Activated CD4-positive, CD25-positive, alpha-beta regulatory T cell treated with anti-CD3 and anti-CD28 coated beads, Interleukin-2, amount 50 U/mL, for 24 hours (primary cell): ENCODE results near the gene FBXL14.
"Not testable (repeated sequence)": the region's sequence is repeated elsewhere in the genome, so short reads cannot be mapped to it uniquely, and the experiment has no call there.

ENCODE experiments used
- ATAC-seq, 2 donors: fragments of 150-1000 bp; cut with Tn5 transposase; one replicate each; pipeline ENCODE4 v1.10.0; 2021; ENCODE audit warnings: mild to moderate bottlenecking in 1 of 2, moderate library complexity in 1 of 2

The FBXL14 gene

DNA sequence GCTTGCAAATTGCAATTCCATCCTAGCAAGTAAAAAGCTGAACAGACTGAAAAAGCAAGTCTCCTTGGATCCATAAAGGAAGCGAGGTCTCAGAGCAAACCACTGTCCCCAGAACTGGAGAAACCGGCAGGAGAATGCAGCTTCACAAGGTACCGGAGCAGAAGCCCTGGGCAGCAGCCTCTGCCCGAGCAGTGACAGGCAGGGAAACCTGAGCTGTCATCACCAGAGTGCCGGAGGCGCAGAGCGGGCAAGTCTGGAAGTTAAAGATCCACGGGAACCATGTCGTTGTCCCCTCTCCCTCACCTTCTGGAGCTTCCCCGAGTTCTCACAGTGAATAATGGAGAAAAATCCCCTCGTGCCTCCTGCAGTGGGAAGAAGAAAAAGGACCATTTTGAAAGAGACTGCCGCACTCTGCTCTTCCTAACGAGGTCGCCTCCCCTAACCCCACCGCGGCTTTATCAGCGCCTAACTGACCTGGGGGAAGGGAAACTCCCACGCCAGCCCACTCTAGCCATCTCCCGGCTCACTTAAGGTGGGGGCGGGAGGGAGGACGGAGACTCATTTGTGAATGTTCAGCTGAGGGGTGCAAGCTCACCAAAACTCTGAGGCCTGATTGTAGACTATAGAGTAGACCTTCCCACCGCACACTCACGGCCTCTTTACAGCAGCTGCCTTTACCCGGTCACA is 27.8 kb downstream of the FBXL14 start:
- ATAC-seq: no peak

DNA sequence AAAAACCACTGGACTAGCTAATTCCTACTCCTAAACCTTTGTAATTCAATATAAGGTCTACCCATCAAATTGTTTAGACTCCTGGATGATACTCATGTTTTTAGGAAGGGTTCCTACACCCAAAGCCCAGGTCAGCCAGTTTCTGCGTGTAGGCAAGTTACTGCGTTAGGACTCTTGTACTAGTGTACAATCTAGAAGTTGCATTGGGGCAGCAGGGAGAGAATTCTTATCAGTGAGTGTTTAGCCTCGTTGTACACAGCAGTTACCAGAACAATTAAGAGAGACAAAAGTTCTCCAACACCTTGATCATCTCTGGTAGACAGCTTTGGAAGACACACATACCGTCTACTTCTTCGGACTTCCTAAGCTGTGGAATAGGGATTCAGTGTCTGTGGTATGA is 29.2 kb downstream of the FBXL14 start:
- ATAC-seq: no peak

DNA sequence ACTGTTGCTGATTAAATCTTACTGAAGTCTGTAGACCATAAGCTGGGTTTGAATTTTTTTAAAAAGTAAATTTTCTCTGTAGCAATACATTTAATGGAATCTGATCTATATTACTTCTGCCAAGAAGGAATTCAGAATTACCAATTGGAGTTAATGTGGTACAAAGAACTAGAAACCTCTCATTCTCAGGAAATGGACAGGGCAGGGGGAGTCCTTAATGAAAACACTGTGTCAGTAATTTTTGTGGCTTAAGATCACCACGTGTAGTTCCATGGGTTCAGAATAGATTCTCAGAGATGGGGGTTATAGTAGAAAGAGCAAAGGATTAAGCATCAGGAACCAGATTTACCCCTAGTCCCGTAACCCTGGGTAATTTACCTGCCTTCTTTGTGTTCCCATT is 30.3 kb downstream of the FBXL14 start:
- no peak for ATAC-seq

DNA sequence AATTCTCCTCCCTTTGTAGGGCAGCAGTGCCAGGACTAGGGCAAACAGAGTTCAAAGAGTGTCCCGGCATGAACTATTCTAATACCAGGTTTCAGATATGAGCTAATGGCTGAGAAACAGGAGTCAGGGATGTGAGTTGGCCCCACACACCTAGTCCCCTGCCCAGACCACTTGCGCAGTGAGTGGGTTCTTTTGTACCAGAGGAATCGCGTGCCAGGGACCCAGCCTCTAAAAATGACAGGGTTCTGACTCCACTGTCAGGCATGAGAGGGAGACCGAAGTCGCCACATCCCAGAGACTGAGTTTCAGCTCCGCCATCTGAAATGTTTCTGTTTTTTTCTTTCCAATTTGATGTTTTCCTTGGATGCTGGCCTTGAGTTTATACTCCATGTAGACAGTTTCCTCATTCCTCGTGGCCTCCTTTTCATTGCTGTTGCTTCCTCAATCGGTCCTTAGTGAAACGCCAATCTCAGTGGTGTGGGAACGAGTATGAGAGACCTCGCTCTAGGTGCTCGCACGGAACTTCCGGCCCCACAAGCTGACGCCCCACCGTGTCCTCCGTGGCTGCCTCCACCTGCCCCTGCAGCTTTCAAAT is 31.5 kb downstream of the FBXL14 start:
- ATAC-seq: no peak

DNA sequence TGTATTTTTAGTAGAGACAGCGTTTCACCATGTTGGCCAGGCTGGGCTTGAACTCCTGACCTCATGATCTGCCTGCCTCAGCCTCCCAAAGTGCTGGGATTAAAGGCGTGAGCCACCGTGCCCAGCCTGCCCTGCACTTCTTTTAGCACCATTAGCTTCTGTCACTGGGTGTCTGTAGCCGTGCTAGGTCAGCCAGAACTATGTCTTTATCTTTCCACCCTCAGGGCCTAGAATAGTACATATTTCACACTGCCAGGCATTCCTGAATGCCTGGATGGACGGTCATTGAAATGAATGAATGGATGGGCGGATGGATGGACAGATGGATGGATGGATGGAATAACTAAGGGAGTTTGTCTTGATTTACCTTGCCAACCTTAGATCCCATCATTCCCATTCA is 33.7 kb downstream of the FBXL14 start:
- ATAC-seq: no peak

DNA sequence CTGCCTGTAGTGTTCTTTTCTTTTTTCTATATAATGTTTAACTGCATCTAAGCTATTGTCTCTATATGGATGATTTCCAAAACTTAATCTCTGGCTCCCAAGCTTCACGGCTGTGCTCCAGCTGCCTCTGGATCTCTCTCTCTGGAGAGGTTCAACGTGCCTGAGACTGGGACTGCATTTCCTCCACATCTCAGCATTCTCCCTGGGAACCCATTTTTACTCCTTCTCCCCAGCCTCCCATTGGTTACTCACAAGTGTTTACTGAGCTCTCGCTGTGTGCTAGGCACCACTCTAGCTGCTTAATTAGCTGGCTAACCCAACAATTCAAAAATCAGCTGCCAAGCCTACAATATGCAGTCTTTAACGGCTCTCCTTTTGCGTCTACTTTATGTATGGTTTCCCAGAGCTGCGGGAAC is 34.7 kb downstream of the FBXL14 start:
- ATAC-seq: no peak

DNA sequence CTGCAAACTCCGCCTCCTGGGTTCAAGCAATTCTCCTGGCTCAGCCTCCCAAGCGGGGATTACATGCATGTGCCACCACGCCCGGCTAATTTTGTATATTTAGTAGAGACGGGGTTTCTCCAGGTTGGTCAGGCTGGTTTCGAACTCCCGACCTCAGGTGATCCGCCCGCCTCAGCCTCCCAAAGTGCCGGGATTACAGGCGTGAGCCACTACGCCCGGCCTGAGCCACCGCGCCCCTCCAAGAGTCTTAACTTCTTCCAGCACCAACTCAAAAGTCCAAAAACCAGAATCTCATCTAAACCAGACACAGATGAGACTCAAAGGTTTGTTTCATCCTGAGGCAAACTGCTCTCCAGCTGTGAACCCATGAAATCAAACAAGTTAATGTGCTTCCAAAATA is 36.3 kb downstream of the FBXL14 start:
- not testable (repeated sequence) for ATAC-seq

DNA sequence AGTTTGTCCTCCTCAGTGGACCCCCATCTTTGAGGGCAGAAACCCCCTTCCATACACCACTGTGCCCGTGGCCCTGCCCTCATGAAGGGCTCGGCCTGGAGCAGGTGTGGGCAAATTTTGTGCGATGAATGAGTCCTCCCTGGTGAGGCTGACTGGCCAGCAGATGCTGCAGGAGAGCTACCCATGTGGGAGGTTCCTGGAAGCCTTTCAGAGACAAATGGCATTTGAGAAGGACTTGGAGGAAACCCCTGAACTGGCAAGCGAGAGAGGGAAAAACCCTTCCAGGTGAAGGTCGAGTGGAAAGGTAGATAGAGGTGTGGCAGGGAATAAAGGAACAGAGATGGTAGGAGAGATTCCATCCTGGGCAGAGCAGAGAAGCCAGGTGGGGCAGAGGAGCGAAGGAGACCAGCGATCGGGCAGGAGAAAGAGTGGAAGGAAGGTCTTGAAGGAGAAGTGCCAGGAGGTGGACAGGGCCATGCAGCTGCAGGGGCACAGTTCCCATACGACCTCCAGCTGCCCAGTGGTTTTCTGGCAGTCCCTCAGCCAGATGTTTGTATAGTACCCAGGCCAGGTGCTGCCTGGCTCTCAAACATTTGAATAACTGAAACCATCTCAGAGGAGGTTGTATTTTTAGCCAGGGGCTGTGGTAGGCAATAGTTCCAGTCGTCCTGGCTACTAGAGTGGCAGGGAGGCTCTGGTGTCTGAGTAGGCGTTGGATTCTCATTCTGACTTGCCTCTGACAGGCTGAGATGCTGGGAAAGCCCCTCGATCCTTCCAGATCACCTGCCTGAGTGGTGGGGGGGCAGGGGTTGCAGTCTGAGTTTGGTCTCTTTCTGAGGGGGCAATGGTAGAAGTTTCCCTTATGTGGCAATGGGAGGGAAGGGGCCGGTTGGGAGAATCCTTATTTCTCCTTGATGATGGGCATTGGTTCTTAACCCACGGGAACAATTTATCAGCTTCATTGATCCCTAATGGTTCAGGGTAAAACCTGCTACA is 40.1 kb downstream of the FBXL14 start:
- peak; percentile 82 to 94 for ATAC-seq

DNA sequence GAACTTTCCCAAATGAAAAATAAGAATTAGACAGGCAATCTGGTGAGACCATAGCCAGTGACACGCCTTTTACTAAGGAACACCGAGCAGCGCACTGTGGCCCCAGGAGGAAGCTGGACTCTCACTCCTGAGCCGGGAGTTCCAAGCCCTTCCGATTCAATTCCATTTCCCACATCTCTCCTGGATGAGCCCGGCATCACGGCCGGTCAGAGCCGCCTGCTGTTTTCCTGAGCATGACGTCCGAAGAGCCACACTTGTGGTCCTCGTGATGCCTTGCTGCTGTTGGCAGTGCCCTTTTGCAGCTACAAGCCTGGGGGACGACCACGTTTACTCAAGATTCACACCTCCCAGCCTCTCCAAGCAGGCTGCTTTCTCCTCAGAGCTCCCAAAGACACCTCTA is 40.8 kb downstream of the FBXL14 start:
- ATAC-seq: no peak

DNA sequence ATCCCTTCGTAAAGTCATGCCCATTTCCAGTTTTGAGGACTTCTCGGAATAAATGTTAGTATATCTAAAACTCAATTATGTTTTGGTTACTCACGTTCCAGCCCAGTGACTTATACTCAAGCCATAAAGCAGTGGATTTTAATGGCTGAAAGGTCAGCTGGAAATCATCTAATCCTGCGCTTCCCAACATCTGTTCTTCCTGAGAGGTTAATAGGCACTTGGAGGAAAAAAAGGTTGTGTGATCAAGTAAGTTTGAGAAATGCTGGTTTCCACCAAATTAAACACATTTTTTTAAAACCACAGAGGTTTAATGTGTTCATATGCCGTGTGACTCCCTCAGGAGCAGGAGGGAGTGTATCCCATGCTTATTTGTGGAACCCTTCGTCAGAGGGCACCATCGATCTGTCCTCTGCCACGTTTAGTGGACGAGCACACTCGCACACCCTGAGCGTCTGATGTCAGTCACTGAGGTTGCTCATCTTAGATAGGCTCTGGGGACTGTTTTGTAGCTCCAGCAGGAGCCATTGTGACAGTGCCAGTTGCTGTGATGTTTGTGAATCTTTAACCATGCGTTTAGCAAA is 41.4 kb downstream of the FBXL14 start:
- no peak for ATAC-seq

DNA sequence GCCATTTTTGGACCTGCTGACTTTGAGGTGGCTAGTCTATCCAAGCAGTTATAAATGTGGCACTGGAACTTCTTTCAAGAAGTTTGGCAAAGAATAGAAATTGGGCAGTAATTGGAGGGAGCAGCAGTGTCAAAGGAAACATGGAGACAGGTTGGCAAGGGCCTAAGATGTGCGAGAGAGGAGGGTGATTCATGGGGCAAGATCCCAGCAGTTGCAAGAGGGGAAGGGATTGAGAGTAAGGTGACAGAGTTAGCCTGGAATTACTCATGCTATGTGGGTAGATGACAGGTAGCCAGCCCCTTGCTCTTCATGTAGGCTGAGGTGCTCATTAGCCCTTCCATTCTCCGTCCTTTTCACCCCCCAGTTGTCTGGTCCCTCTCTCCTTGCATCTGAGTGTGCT is 42.2 kb downstream of the FBXL14 start:
- ATAC-seq: no peak

DNA sequence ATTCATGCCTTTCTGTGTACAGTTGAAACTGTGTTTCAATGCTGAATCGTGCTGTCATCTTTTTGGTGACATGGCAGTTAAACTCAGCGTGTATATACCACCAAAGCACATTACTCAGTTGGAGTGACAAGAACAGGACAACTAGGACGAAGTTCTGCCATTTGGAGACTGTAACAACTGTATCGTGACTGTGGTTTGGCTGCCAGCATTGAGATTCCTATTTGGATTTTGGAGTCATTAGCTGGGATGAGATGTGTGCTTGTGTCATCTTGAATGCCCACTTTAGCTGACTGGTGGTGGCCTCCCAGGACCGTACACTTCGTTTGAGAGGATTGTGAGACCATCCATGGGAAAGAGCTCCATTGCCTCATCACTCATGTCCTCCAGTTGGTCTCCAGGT is 42.9 kb downstream of the FBXL14 start:
- ATAC-seq: no peak

DNA sequence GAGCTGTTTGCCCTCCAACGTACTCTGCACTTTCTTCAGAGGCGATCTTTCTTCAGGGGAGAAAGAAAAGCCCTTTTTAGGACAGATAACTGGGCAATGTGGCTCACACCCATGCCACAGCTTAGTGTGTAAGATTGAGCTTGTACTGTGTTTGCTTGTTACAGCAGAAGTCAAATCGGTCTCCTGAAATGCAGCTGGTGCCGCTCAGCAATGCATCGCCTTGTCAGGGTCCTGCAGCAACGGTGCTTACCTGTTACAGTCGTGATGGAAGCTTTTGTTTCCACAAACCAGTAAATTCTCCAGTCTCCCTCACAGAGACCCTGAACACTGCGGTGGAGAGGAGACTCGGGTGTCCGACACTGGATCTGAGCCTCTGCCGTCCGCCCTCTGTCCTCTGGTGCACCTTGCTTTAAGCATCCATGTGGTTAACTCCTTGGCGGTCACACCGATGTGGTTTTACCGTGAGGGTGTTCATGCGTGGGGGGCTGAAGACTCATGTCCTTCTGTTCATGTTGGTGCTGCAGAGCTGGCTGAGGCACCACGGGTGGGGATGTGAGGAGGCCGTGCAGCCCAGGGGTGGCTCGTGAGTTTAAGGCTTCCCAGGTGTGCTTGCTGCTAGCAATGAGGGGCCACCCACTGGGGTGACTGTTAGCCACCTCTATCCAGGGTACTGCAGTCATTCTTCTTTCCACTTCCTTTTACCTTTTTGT is 47.3 kb downstream of the FBXL14 start:
- no peak for ATAC-seq

DNA sequence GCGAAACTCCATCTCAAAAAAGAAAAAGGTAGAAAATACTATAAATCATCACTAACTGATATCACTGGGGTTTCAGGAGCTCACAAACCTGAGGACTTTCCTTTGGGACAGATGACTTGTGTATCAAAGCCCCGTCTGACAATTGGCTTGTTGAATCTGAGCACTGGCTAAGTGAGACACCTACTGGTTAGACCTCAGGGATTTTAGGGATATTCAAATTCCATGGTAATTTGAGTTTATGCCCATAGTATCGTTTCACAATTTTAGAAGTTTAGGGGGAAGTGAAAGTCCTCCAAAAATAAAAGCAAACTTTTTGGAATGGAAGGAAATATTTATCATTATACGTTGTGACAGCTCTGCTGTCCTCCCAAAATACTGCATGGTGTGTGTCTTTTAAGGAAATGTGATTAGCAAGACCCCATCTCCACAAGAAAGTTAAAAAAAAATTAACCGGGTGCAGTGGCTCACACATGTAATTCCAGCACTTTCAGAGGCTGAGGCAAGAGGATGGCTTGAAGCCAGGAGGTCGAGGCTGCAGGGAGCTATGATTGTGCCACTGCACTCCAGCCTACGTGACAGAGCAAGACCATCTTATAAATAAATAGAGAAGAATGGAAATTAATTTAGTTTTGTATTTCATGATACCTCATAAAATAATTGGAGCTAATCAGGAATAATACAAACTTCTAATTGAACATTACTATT is 49.2 kb downstream of the FBXL14 start:
- no peak for ATAC-seq

DNA sequence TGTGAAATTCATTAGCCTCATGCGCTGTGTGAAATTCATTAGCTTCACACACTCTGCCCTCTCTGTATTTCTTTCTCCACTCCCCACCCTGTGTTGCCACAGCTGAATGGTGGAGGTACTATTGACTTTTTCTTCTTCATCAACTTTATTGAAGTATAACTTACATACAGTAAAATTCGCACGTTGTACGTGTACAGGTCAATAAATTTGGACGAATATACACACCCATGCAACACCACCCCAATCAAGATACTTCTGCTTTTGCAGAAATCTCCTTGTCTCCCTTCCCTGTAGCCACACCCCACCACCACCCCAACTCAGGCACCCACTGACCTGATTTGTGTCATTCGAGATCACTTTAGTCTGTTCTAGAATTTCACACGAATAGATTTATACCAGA is 51.8 kb downstream of the FBXL14 start:
- no peak for ATAC-seq

DNA sequence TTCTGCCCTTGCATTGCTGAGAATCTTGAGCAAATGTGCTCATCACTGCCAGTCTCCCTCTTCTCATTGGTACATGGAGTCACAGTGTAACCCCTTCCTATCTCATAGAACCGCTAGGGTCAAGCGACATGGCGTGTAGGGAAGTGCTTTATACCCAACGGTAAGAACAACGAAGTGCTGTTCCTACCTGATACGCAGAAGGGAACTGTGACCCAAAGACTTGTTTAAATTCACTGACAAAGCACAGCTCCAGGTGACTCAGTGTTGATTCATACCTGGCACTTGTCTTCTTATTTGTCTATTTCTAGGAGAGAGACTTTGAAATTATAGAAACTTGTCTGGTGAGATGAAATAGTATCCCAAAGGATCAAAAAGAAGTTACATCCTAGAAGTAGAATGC is 53.7 kb downstream of the FBXL14 start:
- no peak for ATAC-seq

DNA sequence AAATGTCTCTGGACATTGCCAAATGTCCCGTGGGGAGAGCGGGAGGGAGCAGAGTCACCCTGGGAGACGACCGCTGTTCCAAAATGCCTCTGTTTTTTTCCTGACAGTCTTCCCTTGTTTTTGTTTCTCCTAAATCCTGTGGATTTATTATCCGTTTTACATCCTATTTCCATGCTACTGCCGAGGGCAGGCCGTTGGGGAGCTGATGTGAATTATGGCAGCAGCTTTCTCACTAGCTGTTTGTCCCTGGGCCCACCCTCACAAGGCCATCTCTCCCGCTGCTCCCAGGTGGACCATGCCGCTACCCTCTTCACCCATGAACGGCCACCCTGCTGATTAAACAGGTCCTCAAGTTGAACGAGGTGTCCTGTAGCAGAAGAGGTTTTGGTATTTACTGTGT is 55.2 kb downstream of the FBXL14 start:
- ATAC-seq: no peak

DNA sequence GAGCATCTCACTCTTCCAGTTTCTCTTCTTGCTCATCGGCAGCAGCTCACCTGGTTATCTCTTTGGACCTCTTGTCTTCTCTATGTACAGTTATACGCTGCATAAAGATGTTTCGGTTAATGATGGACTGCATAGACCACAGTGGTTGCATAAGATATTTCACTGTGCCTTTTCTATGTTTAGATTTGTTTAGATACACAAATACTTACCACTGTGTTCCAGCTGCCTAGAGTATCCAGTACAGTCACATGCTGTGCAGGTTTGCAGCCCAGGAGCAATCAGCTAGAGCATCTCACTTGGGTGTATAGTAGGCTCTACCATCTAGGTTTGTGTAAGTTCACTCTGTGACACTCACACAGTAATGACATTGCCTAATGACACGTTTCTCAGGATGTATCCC is 57.6 kb downstream of the FBXL14 start:
- ATAC-seq: no peak

DNA sequence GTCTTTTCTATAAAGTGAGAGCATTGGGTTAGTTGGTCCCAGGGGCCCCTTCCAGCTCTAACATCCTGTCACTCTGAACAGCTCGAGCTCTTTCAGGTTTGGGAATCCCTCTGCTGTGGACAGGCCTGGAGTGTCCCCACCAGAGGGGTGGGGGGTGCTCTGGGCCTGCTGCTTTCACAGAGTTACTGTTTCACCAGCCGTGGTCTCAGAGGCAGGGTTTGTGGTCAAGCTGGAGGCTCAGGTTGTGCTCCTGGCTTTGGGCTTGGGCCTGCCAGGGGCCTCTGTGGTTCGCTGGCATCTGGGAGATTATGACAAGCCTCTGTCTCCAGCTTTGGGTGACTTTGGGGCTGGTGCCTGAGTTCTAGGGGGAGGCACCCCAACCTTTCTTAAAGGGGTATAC is 59.6 kb downstream of the FBXL14 start:
- no peak for ATAC-seq

DNA sequence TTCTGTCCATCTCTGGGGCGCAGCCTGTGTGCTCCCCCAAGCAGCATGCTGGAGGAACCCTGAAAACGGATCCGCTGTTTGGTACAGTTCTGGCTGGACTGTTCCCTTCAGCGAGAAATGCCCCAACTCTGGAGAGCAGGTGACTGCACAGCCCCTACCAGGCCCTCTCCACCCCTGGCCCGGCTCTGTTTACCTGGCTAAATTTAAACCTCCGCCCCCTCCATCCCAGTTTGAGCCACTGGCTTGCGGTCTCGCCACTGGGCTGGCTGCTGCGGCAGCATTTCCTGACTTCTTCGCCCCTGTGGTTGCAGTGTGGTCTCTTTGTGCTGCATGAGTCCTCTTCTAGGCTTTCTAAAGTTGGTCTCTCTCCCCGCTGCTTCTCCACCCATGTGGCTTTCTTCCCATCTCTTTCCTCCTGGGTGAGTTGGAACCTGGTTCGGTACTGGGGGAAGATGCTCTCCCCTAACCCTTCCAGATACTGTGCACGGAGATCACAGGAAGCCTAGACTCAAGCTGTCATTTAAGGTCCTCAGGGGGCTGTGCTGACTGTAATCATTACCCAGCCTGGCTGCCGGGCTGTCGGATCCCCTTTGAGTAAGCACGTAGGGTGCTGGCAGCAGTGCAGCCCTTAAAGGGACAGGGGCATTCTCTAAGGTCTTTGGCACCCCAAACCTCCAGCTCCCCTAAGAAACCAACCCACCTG is 60.6 kb downstream of the FBXL14 start:
- ATAC-seq: peak; percentile 67 to 68

DNA sequence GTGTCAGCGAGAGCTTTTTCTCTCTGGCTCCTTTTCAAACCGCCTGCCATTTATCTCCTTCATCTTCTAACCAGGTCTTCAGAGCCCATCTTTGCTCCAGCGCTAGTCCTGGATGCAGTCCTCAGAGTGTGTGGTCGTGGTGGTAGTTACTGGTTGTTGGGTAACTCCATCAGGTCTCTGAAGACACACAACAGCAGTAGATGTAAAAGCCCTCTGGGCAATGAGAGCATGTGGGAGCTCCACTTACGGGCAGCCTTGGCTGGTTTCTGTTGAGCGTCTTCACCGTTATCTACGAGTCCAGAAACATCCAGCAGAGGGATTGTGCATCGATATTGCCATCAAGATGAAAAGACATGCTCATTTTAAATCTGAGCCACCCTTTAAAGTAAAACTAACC is 61.2 kb downstream of the FBXL14 start:
- peak; percentile 28 to 34 for ATAC-seq
